Natural killer cell treated with Interleukin-12 subunit alpha and Interleukin-12 subunit beta and Interleukin-15 and Interleukin-18, amount 100 ng/mL, for 72 hours (primary cell): ENCODE data around the gene TREM2. TPM values are rescaled to one million over a fixed set of nuclear protein-coding genes. Genes with fewer than 3 reads are reported as not detected.

Source experiments
- ATAC-seq, 2 donors: fragments of 150-1000 bp; cut with Tn5 transposase in 1 of 2; sonication (Bioruptor Pico), chemical (Tn5 transposase) in 1 of 2; 2 replicates each; pipeline ENCODE4 v1.10.0; 2021
- DNase-seq: peaks from one replicate; pipeline ENCODE4 v3.0.0; 2022; ENCODE audit warnings: low spot score
- H3K27ac Mint-ChIP-seq, 2 donors: 1 replicate in 1 of 2; 2 replicates in 1 of 2; pipeline ENCODE4 v1.8.0; 2022; ENCODE audit warnings: mixed read lengths in 2 of 2, mild to moderate bottlenecking in 1 of 2, moderate library complexity in 1 of 2
- H3K27me3 Mint-ChIP-seq, 2 donors: 1 replicate in 1 of 2; 2 replicates in 1 of 2; pipeline ENCODE4 v1.8.0; 2022; ENCODE audit warnings: mixed read lengths in 2 of 2
- H3K36me3 Mint-ChIP-seq: one replicate; pipeline ENCODE4 v1.8.0; 2022; ENCODE audit warnings: mixed read lengths
- H3K4me1 Mint-ChIP-seq, 2 donors: 1 replicate in 1 of 2; 2 replicates in 1 of 2; pipeline ENCODE4 v1.8.0; 2022; ENCODE audit warnings: low read depth in 2 of 2, mixed read lengths in 2 of 2, mild to moderate bottlenecking in 1 of 2
- H3K4me3 Mint-ChIP-seq: one replicate; pipeline ENCODE4 v1.8.0; 2022; ENCODE audit warnings: mixed read lengths
- H3K9me3 Mint-ChIP-seq: 2 replicates; pipeline ENCODE4 v1.8.0; 2022; ENCODE audit warnings: mixed read lengths
- total RNA-seq, 2 donors: library from RNA; stranded (reverse); gene quantifications; one replicate each; pipeline ENCODE4 v1.2.3, GENCODE V29; 2022

Gene TREM2
- total RNA-seq, 2 donors from 2014 or later: not detected

DNA sequence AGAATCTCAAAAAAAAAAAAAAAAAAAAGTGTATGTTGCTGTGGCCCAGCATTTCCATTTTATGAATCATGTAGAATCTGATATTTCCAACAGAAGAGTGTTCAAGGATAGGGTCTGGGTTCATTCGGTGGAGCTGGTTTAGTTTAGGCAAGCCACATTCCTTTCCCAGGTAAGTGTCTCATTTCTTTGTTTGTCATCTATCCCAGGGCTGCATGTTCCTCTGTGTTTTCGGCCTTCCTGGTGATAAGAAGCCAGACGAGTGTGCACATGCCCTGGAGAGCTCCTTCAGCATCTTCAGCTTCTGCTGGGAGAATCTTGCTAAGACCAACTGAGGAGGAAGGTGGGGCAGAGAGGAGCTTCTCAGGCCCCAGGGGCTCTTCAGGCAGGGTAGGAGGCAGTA lies 51.9 kb downstream of the TREM2 start:
- DNase-seq (no peak), ATAC-seq (no peak)
- no peaks in the 10 kb centered on the region for H3K4me1 Mint-ChIP-seq
- H3K36me3 Mint-ChIP-seq: no peaks in the 10 kb centered on the region
- no peaks in the 10 kb centered on the region for H3K9me3 Mint-ChIP-seq
- no peaks in the 10 kb centered on the region for H3K27me3 Mint-ChIP-seq
- H3K27ac Mint-ChIP-seq: no peak overlapping the region
- no peak overlapping the region for H3K4me3 Mint-ChIP-seq

Other genes with a start within 250 kb of the TREM2 start
- gene UNC5CL, start 123.9 kb downstream of the TREM2 start, total RNA-seq: 1 to 10 TPM; 2.4 to 5.0 TPM
- not detected for gene TSPO2, start 120.6 kb downstream of the TREM2 start, total RNA-seq
- gene APOBEC2, start 109.9 kb downstream of the TREM2 start, total RNA-seq: not detected
- gene OARD1, start 90.8 kb downstream of the TREM2 start, total RNA-seq: 10 to 100 TPM; 28.5 to 31.1 TPM
- 10 to 100 TPM; 21.6 to 27.7 TPM for gene NFYA, start 90.1 kb downstream of the TREM2 start, total RNA-seq
- gene TREML1, start 8.8 kb downstream of the TREM2 start, total RNA-seq: not detected
- gene TREML2, start 38.0 kb upstream of the TREM2 start, total RNA-seq: 1 to 10 TPM; 1.5 to 8.1 TPM
- not detected for gene TREML4, start 65.2 kb upstream of the TREM2 start, total RNA-seq
- gene TREM1, start 123.6 kb upstream of the TREM2 start, total RNA-seq: under 1 TPM in 1 of 2 donors, not detected in 1; 0.38 TPM
- 1 to 10 TPM in 1 of 2 donors, not detected in 1; 1.0 TPM for gene NCR2, start 172.5 kb upstream of the TREM2 start, total RNA-seq